HG03342 (cell line): ENCODE measurements around the gene ZCCHC7.

Experiments used
- ATAC-seq: cut with Tn5 transposase; IDR thresholded peaks from one replicate; pipeline ENCODE4 v1.9.1; 2021; ENCODE audit warnings: mild to moderate bottlenecking, moderate library complexity; ENCODE audit not compliant: unreplicated experiment

Gene ZCCHC7

DNA sequence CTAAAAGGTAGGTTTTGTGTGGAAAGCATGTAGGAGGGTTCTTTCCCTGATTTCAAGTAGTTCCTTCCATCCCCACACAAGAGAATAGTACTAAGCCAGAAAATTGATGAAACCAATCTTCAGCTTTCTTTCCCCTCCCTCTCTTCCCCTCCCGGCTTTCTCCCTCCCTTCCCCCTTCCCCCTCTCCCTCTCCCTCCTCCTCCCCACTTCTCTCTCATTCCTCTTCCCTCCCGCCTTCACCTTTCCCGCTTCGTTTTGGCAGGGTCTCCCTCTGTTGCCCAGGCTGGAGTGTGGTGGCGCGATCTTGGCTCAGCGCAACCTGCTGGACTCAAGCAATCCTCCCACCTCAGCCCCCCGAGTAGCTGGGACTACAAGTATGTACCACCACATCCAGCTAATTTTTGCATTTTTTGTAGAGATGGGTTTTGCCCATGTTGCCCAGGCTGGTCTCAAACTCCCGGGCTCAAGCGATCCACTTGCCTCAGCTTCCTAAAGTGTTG, 85.8 kb downstream of the ZCCHC7 start:
- no peak for ATAC-seq

DNA sequence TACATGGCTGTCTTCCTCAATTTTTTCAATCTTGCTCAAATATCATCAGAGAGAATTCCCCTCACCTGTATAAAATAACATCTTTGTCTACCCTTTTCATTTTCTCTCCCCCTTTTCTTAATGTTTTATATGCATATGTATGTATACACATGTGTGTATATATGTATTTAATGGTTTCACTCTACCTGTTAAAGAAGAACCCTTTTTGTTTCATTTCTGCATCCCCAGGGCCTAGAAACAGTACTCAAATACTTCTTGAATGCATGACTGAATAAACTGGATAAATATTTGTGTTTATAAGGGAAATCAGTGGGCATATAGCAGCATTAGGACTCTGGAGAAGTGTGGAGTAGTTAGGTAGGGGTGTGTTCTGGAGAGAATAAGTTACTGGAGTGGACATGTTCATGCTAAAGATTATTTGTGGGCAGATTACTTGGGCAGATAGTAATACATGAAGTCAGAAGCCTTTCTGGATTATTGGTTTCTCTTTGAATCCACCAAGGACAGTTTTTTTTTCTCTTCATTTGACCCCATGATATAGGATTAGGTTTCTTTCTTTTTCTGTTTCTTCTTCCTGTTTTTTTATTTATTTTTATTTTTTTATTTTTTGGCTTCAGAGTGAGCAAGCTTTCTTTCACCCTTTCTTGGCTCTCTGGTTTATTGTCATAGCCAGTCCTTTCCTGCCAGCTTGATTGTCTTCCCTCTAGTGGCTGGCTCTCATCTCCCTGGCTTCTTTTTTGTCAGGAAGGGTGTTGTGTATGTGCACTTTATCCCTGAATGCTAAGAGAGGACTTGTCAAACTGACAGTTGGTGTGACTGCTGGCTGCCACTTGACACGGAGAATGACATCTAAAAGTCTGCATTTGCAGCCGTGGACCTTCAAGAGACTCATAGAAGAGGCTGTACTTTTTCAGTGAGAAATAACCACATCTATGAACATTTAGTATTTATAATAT, 89.3 kb downstream of the ZCCHC7 start:
- ATAC-seq, result no peak

DNA sequence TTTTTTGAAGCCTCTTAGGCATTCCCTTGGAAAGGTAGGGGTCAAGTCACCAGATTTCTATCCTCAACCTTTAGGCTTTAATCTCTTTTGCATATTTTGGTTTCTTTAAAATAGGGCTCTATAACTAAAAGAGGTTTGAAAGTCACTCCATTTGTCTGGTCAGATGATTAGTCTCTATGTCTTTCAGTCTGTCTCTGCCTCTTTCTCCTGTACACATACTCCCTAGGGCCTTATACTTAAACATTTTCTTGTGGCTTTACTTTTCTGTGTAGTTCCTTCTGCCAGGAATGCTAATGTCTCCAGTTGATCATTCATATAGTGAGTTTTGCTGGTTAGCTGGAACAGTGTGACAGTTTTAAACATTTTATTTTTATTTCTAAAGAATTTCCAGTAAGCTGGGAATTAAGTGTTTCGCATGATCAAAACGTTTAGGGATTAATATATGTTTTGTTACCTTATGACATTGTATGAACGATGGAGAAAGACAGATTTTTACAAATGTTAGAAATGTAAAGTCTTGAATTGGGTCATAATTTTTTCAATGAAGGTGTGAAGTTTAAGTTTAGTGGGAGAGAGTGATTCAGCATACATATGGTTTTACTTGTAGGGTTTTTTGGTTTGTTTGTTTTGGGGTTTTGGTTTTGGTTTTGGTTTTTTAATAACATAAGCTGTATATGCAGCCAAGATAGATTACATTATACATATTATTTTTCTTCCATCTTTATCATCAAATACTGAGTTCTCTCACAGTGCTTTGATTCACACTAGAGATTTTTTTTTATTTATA, 90.6 kb downstream of the ZCCHC7 start:
- no peak for ATAC-seq

DNA sequence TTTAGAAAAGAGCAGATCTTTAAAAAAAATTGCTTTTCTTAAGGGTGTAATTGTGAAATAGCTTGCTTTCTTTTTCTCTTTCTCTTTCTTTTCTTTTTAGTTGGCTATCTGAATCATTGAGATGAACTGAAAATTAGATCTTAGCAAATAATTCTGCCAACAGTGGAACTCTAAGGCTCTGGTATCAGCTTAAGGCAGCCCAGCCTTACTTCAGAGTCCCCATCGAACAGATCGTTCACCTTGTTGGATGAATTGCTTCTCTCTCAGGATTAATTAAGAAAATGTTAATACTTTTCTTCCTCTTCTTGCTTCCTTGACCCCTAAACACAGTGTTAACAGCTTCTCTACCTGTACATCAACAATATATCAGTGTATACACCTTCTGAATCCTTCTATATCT, 92.1 kb downstream of the ZCCHC7 start:
- ATAC-seq, result no peak

DNA sequence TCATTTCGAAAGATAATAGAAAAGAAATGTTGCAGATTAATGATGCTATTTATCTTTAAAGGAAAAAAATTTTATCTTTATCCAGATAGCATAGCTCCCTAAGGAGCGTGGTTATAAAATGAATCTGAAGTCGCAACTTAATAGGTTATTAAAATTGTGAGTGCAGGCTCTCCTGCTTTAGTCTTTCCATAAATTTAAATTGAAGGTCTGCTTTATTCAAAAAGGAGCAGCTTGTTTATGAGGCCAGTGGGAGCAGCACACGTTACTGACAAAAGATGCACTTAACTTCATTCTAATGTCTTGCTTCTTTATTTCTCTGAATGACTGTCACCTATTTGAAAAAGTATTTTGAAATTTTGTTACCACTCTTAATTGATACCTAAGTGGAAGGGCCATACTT, 95.0 kb downstream of the ZCCHC7 start:
- no peak for ATAC-seq

DNA sequence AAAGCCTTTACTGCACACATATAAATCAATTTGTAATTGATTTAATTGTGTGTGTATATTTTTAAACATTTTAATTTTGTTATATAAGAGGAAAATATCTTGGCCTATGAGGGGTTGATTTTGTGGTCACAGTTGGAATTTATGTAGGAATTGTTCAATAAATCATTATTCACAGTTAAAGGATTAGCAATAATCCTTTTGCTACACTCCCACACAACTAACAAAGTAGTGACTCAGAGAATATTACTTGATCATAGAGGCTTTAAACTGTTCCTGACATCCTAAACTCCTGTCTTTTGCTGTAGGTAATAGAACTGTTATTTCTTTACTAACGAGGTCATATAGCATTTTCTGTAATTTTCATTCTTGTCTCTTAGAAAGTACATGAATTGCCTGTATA, 95.5 kb downstream of the ZCCHC7 start:
- ATAC-seq, result no peak

DNA sequence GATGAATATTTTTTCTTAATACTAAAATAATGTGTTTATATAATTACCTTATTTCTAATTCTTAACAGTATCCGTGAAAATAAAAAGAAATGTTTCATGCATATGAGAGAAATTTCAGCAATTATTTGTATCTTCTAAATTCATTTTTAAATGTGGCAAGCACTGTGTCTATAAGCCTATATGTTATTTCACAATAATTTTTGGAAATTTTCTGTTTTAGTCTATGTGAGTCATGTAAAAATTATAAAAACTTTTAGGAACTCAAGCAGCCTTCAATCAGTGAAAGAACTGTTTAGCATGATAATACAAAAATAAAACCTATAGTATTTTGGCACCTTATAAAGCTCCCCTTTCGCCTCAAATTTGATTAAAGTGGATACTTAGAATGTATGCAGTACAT, 96.8 kb downstream of the ZCCHC7 start:
- ATAC-seq, result no peak

DNA sequence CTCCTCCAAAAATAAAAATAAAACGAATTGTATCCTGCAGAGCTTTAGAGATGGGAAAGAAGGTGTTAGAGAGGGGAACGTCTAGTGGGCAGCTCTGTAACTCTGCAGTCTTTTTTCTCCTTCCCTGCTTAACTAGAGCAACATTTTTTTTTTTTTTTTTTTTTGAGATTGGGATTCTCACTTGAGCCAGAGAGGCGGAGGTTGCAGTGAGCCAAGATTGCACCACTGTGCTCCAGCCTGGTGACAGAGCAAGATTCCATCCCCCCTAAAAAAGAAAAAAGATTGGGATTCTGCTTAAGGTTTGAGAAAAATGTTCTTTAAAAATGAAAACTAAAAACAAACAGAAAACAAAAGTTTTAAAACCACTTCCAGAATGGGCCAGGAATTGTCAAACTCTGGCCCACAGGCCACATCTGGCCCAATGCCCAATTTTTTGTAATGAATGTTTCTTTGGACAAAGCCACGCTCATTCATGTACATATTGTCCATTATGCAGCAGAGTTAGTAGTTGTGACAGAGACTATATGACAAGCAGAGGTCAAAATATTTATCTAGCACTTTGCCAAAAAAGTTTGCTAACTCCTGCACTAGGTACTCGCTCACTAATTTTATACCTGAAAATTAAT, 98.5 kb downstream of the ZCCHC7 start:
- no peak for ATAC-seq

DNA sequence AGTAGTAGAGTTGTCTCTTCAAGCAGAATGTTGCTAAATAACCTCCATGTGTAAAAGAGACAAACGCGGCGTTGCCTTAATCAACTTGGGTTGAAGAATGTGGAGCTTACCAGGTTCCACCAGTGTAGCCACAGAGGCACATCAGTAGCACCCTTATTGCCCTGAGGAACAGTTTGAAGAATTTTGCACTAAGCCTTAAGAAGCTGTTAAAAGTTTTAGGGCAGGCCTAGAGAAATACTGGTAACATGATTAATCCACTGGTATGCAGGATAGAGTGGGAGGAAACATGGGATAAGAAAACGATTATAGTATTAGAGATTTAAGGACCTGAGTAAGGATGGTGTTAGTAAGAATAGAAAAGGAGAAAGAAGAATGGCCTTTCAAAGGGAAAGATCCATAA, 100.6 kb downstream of the ZCCHC7 start:
- no peak for ATAC-seq

DNA sequence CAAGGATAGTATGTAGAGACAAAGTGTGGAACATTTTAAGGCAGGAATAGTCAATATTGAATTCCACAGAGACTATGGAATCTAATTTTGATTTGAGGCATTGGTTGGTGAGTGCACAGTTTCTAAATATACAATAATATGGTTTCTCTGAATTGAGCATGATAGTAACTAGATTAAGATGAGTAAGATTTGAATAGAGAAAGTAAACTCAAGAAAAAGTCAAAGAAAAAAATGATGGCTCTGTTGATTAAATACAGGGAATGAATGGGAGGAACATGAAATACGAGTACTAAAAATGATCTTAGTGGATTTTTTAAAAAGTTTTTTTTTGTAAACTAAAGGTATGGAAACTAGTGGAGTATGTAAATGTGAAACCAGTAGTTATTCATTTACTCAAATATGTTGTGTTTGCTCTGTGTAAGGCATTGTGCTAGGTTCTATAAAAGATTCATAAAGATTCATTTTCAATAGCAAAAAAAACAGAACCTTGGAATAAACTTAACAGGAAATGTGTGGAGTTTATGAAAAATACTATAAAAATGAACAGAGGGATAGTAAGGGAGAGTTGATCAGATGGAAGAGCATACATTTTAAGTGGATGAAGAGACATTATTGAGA, 101.2 kb downstream of the ZCCHC7 start:
- ATAC-seq, result no peak

DNA sequence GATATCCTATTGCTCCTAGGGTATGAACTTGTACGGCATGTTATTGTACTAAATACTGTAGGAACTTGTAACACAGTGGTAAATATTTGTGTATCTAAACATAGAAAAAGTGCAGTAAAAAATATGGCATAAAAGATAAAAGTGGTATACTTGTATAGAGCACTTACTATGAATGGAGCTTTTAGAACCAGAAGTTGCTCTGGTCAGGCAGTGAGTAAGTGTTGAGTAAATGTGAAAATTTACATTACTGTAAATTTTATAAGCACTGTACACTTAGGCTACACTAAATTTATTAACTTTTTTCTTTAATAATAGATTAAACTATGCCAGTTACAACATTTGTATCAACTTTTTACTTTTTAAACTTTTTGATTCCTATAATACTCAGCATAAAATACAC, 109.1 kb downstream of the ZCCHC7 start:
- ATAC-seq, result no peak

DNA sequence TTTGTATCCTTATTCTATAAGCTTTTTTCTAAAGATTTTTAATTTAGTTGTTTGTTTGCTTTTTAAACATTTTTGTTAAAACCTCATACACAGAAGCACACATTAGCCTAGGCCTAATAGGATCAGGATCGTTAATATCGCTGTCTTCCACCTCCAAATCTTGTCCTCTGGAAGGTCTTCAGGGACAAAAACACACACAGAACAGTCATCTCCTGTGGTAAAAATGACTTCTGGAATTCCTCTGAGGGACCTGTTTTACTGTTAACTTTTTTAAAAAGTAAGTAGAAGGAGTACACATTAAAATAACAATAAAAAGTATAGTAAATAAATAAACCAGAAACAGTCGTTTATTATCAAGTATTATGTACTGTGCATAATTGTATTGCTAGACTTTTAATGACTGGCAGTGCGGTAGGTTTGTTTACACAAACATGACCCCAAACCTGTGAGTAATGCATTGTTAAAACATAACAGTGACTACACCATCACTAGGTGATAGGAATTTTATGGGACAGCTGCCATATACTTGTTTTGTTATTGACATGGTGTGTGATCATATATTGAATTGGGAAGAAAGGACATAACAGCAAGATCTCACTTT, 109.6 kb downstream of the ZCCHC7 start:
- no peak for ATAC-seq

DNA sequence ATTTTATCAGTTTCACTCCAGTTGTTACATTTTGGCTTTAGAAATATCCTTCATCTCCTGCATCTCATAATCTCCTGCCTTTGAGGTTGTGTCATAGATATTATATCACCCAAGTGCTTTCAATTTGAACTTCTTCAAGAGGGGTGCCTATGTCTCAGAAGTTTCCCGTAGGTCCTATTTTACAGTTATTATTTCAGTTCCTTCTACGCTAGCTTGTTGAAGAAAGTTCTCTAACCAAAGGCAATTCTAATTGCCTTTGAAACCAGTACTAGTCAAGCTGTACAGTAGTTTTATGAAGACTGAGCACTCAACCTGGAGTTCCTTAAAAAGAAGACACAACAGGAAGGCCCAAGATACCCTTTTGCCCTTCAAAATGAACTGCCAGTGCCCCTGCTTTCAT, 116.4 kb downstream of the ZCCHC7 start:
- no peak for ATAC-seq

DNA sequence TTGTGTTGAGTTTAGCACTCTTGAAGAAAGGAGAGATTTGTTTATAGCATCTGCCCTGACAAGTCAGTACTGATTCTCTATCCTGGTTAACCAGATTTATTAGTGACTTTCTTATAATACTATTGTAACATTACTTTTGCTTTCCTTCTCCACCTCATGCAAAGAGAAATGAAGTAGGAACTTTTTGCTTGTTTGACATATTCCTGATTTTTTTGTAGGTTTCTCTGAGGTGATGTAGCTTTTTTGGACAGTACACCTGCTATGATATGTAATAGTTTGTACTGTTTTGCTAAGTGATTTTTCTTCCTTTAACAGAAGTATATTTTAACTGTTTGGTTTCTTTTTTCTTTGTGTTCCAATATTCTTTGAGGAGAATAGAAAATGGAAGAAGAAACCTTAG, 117.7 kb downstream of the ZCCHC7 start:
- ATAC-seq, result no peak

DNA sequence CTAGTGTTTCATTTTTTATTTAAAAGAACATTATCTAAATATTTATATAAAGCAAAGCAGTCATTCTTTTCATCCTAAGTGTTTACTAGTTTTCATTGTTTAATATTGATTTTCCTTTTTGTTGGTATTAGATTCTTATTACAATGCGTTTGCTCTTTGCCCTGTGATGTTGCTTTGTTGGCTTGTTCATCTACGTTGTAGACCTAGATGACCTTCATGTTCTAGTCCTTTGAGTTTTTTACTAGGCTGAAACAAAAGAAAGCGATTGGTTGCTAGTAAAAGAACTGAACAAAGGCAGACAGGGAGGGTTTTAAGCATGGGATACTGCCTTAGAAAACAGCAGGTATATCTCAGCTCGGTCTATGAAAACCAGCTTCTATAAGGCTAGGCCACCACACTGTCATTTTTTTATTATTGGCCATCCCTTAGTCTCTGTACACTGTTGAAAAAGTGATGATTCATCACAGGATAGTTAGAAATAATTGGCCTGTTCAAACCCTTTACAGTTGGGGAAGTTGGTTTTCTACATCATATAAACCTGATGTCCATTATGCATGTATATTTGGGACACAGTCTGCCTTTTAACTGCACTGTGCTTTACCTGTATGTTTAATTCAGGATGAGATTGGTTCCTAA, 119.0 kb downstream of the ZCCHC7 start:
- no peak for ATAC-seq

DNA sequence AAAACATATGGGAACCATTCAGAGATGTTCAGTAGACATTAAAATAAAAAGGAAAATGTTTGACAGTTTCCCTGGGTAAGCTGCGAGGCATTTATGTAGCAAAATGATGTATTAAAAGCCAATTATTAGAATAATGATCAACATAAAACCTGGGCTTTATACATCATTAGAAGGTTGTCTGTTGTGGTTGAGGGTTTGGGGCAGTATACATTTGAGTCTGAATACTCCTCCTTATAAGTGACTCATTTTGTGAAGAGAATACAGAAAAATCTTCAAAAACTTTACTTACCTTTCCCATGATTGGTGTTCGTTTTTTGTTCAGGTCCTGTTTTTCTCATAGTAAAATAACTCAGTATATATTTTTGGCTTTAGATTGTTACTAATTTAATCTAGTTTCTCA, 119.5 kb downstream of the ZCCHC7 start:
- ATAC-seq, result no peak

DNA sequence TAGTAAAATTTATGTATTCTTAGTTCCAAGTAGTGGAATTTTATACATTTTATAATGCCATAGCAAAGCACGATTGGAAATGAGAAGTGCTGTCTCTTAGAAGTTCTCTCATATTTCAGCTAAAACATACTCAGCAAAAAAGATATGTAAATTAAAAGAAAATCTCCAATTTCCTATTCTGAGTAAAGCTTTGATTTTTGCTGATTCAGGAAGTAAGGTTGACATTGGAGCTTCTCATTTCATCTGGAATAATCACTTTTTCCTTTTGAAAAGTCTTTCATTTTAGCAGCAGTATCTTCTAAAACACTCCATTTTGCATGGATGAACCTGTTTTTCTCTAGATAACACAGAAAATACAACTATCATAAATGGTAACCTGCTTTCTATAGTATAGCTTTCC, 121.0 kb downstream of the ZCCHC7 start:
- no peak for ATAC-seq

DNA sequence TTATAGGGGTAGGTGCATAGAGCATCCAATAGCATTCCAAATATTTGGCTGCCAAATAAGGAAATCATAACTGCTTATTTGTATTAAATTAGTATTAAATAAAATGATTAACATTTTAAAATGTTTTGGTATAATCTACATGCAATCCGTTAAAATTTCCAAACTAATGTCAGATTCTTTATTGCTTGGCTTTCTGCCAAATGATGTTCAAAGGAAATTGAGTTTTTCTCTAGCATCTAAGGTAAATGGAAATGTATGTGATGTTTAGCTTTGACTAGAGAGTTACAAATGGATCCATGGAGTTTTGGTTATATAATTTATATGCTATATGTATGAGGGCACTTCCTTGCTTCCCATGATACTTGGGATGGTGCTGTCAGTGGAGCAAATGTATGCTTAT, 121.7 kb downstream of the ZCCHC7 start:
- ATAC-seq, result no peak

DNA sequence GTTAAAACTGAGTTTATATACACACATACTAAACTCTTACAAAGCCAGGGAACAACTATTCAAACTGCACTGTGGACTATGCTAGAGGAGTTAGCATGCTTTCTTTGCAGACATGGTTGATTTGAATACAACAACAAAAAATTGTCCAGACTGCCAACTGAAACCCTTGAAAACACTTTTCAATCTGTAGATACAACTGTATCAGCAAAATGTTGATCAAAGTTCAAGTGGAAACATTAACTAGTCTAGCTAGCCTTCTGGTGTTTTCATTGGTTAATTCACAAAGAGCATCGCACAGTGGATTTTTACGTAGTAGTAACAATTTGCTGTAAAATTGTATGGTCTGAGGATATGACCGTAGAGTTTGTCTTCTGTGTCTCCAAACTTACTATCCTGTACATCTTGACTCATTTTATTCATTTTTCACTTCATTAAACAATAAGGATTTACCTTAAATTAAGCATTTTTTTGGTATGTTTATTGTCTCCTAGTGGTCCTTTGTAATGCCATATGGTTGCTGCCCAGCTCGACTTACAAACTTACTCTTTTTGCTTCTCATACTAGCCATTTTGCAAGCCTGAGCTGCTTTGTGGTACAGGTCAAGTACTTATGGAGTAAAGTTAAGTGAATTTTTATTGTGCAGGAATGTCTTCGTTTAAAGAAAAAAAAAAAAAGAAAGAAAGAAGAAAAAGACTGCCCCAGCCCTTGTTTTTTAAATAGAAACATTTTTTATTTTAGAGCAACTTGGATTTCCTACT, 123.4 kb downstream of the ZCCHC7 start:
- ATAC-seq, result no peak
